WTC11 (cell line): ENCODE measurements around the gene PCSK5. TPM values are rescaled to one million over a fixed set of nuclear protein-coding genes. Genes with fewer than 3 reads are reported as not detected.

ENCODE experiments used
- ATAC-seq: fragments of 200-7000 bp; cut with Tn5 transposase; 2 replicates; pipeline ENCODE4 v1.10.0; 2021; ENCODE audit warnings: mild to moderate bottlenecking, moderate library complexity
- CTCF ChIA-PET: fragments of 300-600 bp; sonication (Branson Sonifier 250); formaldehyde crosslinking; loops from one replicate; lab custom pipeline; 2021; ENCODE audit warnings: antibody characterized with exemption; lab: Charles Lee
- POLR2A ChIA-PET: fragments of 350-600 bp; sonication (Branson Sonifier 250); formaldehyde crosslinking; loops from one replicate; lab custom pipeline; 2021; ENCODE audit warnings: antibody characterized with exemption; lab: Charles Lee
- DNase-seq: peaks from one replicate; pipeline ENCODE4 v3.0.0; 2021; ENCODE audit warnings: low spot score
- H3K27ac Mint-ChIP-seq: 2 replicates; pipeline ENCODE4 v1.8.0; 2021; ENCODE audit warnings: mixed read lengths
- H3K27me3 Mint-ChIP-seq: 2 replicates; pipeline ENCODE4 v1.8.0; 2021; ENCODE audit warnings: low read depth, mild to moderate bottlenecking, moderate library complexity, mixed read lengths
- H3K36me3 Mint-ChIP-seq: 2 replicates; pipeline ENCODE4 v1.8.0; 2021; ENCODE audit warnings: mixed read lengths
- H3K4me1 Mint-ChIP-seq: 2 replicates; pipeline ENCODE4 v1.8.0; 2022; ENCODE audit warnings: mixed read lengths
- H3K4me3 Mint-ChIP-seq: 2 replicates; pipeline ENCODE4 v1.8.0; 2021; ENCODE audit warnings: mild to moderate bottlenecking, moderate library complexity, mixed read lengths
- H3K9me3 Mint-ChIP-seq: 2 replicates; pipeline ENCODE4 v1.8.0; 2021; ENCODE audit warnings: mixed read lengths
- E2F5 ChIP-seq: sonication (generic); formaldehyde crosslinking; IDR thresholded peaks from 2 replicates; pipeline ENCODE4 v1.8.1; 2022; ENCODE audit warnings: mild to moderate bottlenecking, moderate library complexity, missing genetic modification reagents
- ERG ChIP-seq: fragments of 250-450 bp; sonication (Bioruptor Pico); IDR thresholded peaks from 2 replicates; pipeline ENCODE4 v1.8.0; 2021; ENCODE audit warnings: mild to moderate bottlenecking
- ESRRA ChIP-seq: sonication (generic); formaldehyde crosslinking; IDR thresholded peaks from 2 replicates; pipeline ENCODE4 v1.8.1; 2022; ENCODE audit warnings: mild to moderate bottlenecking, missing genetic modification reagents, borderline replicate concordance
- HMGXB4 ChIP-seq: sonication (generic); formaldehyde crosslinking; IDR thresholded peaks from 2 replicates; pipeline ENCODE4 v1.8.1; 2023; ENCODE audit warnings: mild to moderate bottlenecking, moderate library complexity, missing genetic modification reagents
- MXD4 ChIP-seq: fragments of 250-450 bp; sonication (Bioruptor Pico); IDR thresholded peaks from 2 replicates; pipeline ENCODE4 v1.8.0; 2021; ENCODE audit warnings: mild to moderate bottlenecking, moderate library complexity, borderline replicate concordance
- NFATC4 ChIP-seq: fragments of 250-450 bp; sonication (Bioruptor Pico); IDR thresholded peaks from 2 replicates; pipeline ENCODE4 v1.9.0; 2021; ENCODE audit warnings: mild to moderate bottlenecking
- PRDM15 ChIP-seq: sonication (generic); formaldehyde crosslinking; IDR thresholded peaks from 2 replicates; pipeline ENCODE4 v1.8.0; 2022; ENCODE audit warnings: missing genetic modification reagents
- RELA ChIP-seq: sonication (generic); formaldehyde crosslinking; IDR thresholded peaks from 2 replicates; pipeline ENCODE4 v1.8.1; 2022; ENCODE audit warnings: missing genetic modification reagents, mild to moderate bottlenecking, borderline replicate concordance
- TEAD1 ChIP-seq: sonication (generic); formaldehyde crosslinking; IDR thresholded peaks from 2 replicates; pipeline ENCODE4 v1.8.0; 2022; ENCODE audit warnings: mild to moderate bottlenecking, missing genetic modification reagents
- TEAD4 ChIP-seq: sonication (generic); formaldehyde crosslinking; IDR thresholded peaks from 2 replicates; pipeline ENCODE4 v1.8.0; 2022; ENCODE audit warnings: mild to moderate bottlenecking, missing genetic modification reagents
- USF1 ChIP-seq: sonication (generic); formaldehyde crosslinking; IDR thresholded peaks from 2 replicates; pipeline ENCODE4 v1.8.0; 2022; ENCODE audit warnings: mild to moderate bottlenecking, missing genetic modification reagents
- ZBTB21 ChIP-seq: sonication (generic); formaldehyde crosslinking; IDR thresholded peaks from 2 replicates; pipeline ENCODE4 v1.8.1; 2023; ENCODE audit warnings: mild to moderate bottlenecking, missing genetic modification reagents, borderline replicate concordance
- ZMAT4 ChIP-seq: fragments of 250-450 bp; sonication (Bioruptor Pico); IDR thresholded peaks from 2 replicates; pipeline ENCODE4 v1.9.0; 2021; ENCODE audit warnings: mild to moderate bottlenecking
- ZNF425 ChIP-seq: fragments of 250-450 bp; sonication (Bioruptor Pico); conservative IDR thresholded peaks from 2 replicates; pipeline ENCODE4 v1.9.0; 2021; ENCODE audit warnings: mild to moderate bottlenecking
- total RNA-seq: library from RNA; stranded (reverse); gene quantifications from 3 replicates; pipeline ENCODE4 v1.2.3, GENCODE V29; 2021

PCSK5 gene
- total RNA-seq, 1 experiment from 2014 or later: 30.6 TPM

GRCh38 chr9:76352026-76352620 lies 461.6 kb downstream of the PCSK5 start:
- H3K36me3 Mint-ChIP-seq: no peaks in the 10 kb centered on the region; the same call in 1 of the 2 replicates
- H3K27ac Mint-ChIP-seq: no peak overlapping the region
- POLR2A ChIA-PET: no interaction called here
- H3K4me1 Mint-ChIP-seq: no peaks in the 10 kb centered on the region
- CTCF ChIA-PET: interaction anchor here (0.6 kb wide), 1 partner anchor 1400 kb away, joined by 3 read pairs; no protein-coding TSS in a partner anchor
- DNase-seq: no peak
- H3K9me3 Mint-ChIP-seq: peaks cover 7% of the 10 kb centered on the region; the same call in 1 of the 2 replicates
- no peak overlapping the region for H3K4me3 Mint-ChIP-seq
- ATAC-seq: no peak
- TF ChIP-seq RELA (no peak), ZMAT4 (CRISPR knock-in tag) (no peak), ZBTB21 (CRISPR knock-in tag) (no peak), HMGXB4 (CRISPR knock-in tag) (no peak), PRDM15 (no peak), USF1 (CRISPR knock-in tag) (no peak), ERG (CRISPR knock-in tag) (no peak), NFATC4 (CRISPR knock-in tag) (no peak), ZNF425 (CRISPR knock-in tag) (no peak), TEAD4 (no peak), MXD4 (CRISPR knock-in tag) (no peak), ESRRA (CRISPR knock-in tag) (no peak), TEAD1 (CRISPR knock-in tag) (no peak), E2F5 (no peak)
- H3K27me3 Mint-ChIP-seq: no peaks in the 10 kb centered on the region
